GOT3 (cell line): ENCODE measurements around the gene HOXD11.

Experiments
- DNase-seq: peaks from one replicate; lab custom pipeline; 2025; ENCODE audit warnings: mixed read lengths; lab: John Stamatoyannopoulos, UW

The HOXD11 gene

DNA sequence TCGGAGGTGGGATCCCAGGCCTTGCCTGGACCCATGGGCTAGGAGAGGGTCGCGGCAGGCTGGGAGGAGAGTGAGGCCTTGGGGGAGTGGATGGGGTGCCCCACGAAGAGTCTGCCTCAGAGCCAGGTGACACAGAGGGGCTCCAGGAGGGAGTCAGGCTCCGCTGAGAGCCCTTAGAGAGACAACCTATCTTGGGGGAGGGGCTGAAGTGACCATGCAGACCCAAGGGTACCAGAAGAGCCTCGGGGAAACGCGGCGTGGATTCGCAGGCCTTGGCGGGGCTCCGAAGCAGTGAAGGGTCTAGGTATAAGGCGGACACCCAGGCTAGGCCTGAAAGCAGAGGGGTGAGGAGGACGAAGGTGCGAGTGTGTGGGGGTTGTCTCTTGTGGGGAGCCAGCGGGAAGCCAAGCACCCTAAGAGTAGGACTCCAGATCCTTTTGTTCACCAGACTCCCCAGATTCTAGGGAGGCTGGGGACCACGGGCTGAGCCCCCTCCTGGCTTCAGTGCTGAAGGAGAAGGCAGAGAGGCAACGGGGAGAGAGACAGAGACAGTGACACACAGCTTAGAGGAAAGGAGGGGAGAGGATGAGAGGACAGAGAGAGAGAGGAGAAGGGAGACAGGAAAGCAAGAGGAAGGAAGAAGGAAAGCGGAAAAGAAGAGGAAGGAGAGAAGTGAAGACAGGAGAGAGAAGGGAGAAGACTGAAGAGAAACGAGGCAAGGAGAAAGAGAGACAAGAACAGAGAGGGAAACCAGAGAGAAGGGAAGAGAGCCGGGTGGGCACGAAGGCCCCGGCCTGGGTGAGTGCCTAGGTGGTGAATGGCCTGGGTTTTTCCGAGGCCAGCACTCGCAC, 1.1 kb upstream of the HOXD11 start:
- DNase-seq = no peak

DNA sequence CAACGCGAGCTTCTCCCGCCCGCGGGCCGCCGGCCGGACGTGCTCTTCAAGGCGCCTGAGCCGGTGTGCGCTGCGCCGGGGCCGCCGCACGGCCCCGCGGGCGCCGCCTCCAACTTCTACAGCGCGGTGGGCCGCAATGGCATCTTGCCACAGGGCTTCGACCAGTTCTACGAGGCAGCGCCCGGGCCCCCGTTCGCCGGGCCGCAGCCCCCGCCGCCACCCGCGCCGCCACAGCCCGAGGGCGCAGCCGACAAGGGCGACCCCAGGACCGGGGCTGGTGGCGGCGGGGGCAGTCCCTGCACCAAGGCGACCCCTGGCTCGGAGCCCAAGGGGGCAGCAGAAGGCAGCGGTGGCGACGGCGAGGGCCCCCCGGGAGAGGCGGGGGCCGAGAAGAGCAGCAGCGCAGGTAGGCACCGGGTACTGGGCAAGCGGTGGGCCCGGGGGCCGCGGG, 676 bp downstream of the HOXD11 start:
- no peak for DNase-seq

DNA sequence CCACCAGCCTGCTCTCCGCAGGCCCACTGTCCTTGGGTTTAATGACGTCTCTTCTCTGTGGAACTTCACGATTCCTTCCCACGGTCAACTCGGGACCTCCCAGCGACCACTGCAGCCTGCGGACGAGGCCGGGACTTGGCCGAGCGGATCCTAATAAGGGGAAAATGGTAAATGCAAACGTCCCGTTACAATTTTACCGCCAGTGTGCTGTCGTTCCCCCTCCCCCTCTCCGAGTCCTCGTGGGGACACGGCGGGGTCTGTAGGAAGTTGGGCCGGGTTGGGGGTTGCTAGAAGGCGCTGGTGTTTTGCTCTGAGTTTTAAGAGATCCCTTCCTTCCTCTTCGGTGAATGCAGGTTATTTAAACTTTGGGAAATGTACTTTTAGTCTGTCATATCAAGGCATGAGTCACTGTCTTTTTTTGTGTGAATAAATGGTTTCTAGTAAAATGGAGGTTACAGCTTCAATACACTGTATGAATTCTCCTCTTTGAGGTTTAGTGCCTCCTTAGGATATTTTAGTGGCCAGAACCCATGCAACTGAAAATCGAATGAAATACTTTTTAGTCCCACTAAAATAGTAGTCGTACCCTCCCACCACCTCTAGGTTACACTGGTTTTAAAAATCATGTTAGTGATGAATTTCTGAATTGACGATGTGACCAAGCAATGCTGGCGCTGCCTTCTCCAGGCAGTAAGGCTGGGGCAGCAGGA, 2.3 kb downstream of the HOXD11 start:
- DNase-seq = no peak

DNA sequence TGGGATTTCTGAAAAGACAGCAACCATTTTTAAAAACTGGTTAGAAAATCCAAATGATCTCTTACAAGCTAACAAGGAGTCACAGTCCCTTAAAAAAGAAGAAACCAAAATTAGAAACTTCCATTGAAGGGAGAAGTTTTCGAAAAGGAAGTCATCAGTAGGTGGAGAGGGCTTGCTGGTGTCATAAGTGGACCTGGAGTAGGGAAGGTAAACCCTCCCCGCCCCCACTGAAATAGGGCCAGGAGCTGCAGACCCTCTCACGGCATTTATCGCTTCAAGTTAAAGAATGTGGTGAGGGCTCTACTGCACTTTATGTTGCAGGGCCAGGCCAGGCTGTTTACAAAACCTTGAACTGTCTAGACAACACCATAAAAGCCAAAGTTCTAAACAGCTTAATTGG, 2.9 kb downstream of the HOXD11 start:
- DNase-seq = no peak

DNA sequence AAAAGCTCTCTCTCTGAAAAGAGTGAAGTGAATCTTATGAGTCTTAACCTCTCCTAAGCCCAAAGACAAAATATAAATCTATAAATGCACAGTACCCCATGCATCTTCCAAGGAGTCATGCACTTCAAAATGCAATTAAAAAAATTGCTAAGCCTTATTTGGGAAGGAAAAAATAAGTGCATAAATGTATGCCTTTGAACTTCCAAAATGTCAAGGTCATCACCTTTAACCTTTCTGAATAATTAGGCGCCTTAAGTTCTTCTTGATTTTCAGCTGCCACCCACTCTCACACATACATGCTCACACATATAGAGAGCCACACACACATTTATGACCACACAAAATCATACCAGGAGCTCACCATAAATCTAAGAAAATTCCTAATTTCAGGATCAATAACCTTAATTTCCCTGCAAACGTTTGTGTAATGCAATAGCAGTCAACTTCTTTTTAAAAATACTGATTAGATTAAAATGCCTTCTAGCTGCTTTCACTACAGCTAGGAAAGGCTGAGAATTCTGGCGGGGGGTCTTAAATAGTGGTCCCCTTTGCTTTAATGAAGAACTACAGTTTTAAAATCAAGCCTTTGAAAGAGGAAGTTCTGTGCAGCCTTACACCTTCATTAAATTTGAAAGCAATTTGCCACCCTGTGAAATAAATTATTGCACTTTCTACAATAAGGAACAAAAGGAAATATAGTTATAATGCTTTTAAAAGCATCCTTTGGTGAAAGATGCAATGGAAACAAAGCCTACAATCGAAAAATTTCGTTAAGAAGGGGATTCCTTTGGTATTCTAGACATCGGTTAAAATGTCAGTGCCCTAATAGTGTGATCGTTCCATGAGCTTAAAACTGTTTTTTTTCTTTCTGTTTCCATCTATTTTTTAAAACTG, 3.6 kb downstream of the HOXD11 start:
- DNase-seq = no peak

DNA sequence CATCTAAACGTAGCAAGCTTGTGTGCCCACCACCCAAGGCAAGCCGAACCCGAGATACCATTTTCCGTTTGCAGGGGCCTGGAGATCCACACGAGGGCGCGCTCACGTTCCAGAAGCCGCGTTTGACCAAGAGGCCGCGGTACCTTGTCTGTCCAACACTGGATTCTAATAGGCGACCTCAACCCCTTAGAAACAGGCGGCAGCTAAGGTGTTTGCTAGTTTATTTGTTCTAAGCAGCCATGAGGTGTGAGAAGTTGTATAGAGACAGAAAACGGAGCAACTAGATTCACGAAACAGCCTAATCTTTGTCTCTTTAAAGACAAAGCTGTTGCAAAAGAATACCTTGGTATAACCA, 4.2 kb downstream of the HOXD11 start:
- no peak for DNase-seq

DNA sequence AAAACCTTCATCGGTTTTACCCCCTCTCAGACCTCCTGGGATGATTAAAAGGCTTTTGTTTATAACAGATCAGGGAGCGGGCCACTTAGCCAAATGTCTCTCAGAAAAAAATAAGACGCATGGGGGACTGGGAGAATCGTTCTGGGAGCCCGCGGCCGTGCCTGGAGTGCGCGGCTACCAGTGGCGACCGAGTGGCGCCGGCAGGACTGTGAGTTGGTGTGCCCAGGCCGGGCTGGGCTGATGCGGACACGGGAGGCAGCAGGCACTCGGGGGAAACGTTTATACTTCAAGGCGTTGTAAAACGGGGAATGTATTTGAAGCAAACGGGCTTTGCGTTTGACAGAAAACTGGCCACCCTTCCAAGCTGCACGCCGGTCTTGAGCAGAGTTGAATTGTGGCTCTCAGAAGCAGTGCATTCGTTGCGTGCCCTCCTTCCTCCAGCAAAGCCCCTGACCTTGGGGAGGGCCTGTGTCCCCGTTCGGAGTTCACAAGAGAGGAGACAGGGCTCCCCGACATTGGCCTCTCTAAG, 4.8 kb downstream of the HOXD11 start:
- no peak for DNase-seq

DNA sequence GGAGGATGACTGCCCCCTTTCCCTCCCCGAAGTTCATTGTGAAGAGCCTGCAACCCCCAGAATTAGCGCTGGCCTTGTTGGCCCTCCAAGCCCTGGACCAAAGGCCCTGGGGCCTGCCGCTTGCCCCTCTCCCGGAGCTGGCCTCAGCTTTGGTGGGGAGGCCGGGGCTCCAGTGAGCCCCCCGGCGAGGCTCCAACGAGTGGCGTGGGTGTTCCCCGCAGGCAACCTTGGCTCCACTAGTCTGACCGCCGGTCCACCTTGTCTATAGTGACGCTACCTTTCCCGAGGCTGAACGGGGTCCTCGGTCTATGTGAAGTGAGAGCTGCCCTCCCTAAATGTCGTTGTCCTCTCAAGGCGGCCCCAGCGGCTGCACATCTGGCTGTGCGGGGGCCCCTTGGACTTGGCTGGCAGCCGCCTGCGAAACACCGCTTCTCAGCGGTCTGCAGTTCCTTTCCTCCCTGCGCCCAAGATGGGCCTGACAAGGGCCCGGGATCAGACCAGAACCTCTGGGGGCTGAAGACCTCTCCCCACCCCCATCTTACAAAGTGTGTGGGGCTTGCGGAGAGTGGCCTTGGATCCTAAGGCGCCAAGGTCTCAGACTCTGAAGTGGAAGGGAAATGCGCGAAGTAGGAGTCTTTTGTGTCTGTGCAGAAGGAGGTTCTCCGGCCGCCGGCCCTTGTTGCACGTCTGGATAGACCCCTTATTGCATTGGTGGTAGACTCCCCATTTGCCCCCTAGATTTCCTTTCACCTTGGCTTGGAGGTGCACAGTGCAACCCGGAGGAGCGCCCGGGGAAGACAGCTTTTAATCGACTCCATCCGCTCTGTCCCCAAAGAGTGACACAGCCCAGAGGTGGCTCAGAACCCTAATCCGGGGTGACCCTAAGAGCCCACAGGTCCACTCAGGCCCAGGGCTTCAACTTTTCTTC, 5.6 kb downstream of the HOXD11 start:
- no peak for DNase-seq

DNA sequence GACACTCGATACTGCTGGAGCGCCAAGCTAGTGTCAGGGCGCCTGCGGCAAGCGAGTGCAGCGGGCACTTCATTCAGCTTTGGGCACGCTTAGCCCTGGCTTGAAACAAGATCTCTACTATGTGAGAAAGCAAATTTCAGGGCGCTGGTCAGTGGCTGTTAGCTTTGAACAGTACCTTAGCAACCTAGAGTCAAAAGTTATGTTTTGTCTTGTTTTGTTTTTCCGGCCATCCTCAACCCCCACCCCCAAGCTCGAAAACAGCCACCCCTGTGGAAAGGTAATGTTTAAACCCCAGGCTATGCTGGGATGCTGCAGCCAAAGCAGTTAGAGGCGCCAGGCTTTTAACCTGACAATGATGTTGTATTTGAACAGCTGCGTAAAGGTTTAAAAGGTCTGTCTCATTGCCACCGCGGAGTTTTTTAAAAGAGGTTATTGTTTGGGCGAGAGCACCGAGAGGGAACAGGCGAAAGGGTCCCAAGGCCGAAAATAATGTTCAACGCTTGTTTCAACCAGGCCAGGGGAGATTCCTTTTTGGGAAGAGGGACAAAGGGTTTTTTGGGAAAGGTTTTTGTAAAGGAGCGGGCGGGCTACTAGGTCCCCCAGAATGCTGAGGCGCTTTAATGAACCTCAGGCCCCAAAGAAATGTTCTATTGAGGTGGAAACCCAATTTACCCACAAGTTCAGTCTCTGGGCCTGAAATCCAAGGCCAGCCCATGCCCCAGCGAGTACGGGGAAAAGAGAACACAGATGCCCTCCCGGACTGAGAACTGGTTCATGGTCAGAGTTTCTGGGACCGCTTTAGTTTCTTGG, 7.2 kb downstream of the HOXD11 start:
- DNase-seq = no peak

DNA sequence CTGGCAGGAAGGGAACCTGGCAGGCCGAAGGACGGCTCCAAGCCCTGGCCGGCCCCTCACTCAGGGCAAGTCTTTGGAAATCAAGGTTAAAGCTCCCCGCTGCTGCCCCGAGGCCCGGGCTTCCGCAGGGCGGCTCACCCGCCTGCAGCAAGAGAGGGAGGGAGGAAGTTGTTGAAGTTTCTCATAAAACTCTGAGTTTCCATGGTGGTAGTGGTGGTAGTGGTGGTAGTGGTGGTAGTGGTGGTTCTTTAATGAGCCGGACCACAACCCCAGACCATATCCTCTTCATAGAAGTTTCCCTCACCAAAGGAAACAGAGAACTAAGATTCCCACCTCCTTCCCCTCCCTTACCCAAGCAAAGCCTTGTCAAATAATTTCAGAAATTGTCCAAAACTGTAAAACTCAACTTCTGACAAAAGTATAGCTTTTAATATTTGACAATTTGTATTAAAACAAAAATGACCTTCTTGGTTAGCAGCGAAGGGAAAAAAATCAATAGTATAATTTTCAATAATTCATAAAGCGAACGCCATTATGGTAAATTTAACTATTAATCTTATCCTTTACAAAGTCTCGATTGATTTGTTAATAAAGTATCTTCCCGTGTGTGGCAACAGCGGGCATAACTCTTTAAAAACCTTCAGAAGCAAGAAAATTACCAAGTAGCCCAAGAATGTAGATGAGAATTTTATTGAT, 8.0 kb downstream of the HOXD11 start:
- DNase-seq = no peak

DNA sequence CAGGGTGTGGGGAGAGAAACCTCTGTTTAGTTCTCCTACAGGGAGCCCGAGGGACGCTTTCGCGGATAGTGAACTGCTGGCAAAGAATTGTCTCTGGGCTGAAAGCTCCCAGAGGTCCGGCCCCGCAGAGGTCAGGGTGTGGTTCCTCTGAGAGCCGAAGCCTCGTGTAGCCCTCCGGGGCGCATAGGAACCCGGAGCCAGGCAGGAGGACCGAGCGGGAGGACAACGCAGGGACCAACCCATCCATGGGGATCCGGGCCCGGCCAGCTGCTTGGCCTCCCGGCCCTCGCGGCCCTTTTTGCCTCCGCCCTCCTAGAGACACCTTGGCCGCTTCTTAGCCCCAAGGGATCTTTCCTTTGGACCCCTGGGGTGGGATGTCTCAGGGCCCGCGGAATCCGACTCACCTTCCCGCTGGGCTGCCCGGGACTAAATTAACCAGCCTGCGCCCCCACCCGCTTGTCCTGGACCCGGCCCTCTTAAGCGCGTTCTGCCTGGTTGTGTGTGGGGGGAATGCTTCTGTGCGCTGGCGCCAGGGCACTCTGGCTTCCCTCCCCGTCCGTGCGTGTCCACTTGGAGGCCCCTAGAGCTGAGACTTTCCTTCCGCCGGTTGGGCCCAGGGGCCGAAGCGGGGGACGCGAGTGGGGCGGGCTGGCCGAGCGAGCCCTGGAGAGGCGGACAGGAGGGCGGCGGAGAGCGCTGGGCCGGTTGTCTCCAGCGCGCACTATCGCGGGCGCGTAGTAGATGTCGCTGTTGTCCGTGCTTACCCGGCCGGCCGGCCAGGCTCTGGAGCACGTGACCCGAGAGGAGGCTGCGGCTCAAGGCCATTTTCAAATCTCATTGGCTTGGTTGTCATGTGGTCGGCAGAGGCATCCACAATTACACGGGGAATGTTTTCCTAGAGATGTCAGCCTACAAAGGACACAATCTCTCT, 9.1 kb downstream of the HOXD11 start, which contains the start of gene HOXD10:
Gene HOXD10, plus strand, starts transcription at position 896 of the 931 bp plus-strand sequence. CDS start 56 bp downstream, outside the sequence.
- no peak for DNase-seq

DNA sequence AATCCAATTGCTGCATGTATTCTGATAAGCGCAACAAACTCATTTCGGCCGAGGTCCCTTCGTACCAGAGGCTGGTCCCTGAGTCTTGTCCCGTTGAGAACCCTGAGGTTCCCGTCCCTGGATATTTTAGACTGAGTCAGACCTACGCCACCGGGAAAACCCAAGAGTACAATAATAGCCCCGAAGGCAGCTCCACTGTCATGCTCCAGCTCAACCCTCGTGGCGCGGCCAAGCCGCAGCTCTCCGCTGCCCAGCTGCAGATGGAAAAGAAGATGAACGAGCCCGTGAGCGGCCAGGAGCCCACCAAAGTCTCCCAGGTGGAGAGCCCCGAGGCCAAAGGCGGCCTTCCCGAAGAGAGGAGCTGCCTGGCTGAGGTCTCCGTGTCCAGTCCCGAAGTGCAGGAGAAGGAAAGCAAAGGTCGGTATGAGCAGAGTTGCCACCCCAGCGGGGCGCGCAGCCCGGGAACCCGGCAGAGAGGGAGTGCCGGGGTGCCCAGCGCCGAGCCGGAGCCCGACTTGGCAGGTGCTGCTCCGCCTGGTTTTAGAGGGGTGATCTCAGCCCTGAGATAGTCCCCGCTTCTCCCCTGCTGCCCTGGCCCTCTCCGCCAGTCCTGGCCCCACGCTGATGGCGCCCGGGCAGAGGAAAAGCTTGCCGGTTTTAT, 10.2 kb downstream of the HOXD11 start:
- DNase-seq = no peak

DNA sequence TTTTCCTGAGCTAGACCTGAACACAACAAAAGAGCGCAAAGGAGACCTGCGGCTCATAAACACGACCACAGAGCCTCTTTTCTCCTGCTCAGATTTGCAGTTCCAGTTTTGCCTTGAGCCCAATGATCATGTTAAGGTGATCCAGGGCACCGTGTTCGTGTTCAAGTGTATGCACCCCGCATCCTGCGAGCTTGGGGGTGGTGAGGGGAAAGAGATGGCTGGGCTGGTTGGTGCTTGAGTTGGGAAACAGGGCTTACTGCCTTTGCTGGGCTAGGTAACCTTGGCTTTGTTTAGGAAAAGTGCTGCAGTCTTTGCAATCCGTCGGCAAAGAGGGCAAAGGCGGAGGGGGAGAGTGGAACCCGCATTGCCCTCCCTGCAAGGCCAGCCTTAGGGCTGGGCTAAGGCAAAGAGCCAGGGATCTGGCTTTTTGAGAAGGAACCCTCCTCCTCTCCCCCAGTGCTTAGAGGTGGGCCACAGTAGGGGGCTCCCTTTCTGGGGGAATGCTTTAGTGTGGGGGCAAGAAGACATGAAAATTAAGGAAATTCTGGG, 10.8 kb downstream of the HOXD11 start:
- DNase-seq = no peak

DNA sequence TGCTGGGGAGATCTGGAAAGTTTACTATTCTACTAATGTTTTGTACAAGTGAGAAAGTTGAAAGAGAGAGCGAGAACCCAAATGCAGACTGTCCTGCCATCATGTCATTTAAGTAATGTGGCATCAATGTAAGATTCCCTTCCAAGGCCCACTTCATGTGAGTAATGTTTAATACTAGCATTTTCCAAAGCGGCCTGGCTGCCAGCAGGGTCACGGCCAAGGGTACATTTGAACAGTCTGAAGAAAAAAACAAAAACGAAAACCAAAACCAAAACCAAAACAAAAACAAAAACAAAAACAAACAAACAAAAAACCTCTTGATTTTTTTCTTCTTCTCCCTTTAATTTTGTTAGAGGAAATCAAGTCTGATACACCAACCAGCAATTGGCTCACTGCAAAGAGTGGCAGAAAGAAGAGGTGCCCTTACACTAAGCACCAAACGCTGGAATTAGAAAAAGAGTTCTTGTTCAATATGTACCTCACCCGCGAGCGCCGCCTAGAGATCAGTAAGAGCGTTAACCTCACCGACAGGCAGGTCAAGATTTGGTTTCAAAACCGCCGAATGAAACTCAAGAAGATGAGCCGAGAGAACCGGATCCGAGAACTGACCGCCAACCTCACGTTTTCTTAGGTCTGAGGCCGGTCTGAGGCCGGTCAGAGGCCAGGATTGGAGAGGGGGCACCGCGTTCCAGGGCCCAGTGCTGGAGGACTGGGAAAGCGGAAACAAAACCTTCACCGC, 11.7 kb downstream of the HOXD11 start:
- DNase-seq = no peak

DNA sequence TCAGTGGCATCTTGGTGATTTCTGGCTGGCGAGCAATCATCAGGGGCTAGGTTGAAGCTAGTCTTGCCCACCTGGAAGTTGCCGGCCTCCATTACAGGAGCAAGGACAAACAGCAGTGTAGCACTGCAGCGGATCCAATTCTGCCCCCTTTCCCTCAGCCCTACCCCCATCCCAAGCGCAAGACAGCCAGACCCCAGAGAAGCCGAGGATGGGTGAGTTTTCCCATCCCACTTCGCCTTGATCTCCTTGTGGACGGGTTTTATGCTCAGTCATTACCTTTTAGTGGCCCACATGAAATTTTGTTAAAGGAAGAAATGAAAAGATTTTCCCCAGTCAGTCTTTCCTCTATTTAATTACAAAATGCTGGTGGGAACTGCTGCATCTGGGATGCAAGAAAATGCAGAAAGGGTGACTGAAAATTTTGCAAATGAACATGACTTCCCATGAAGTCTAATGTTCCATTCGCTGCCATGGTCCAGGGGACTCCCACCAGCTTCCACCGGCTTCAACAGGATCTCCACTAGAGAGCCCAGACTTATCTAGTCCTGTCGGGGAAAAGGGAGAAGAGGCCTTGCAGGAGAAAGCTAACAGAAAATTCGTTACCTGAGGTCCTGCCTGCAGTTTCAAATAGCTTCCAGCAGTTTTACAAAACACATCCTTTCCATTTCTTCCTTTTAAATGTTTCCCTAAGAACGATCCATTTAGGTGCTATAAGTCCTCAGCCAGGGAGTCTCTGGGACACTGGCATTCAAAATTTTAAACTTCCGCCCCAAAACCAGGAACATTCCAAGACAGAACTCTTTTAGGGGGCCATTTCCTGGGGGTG, 13.5 kb downstream of the HOXD11 start:
- DNase-seq = no peak
